ENCODE measurements around the gene ELF2. TPM values are rescaled to one million over a fixed set of nuclear protein-coding genes. Genes with fewer than 3 reads are reported as not detected.

Gene ELF2
- polyA plus RNA-seq, 3 donors = 14.0 to 34.3 (median 18.9) TPM

DNA sequence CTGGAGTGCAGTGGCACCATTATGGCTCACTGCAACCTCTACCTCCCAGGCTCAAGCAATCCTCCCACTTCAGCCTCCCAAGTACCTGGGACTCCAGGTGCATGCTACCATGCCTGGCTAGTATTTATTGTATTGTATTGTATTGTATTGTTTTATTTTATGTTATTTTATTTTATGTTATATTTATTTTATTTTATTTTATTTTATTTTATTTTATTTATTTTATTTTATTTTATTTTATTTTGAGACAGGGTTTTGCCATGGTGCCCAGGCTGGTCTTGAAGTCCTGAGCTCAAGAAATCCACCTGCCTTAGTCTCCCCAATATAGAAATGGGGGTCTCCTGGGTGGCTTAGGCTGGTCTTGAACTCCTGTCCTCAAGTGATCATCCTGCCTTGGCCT lies 42.6 kb downstream of the ELF2 start:
- H3K4me3 Mint-ChIP-seq = no peak overlapping the region
- TF ChIP-seq, protein P1, sequence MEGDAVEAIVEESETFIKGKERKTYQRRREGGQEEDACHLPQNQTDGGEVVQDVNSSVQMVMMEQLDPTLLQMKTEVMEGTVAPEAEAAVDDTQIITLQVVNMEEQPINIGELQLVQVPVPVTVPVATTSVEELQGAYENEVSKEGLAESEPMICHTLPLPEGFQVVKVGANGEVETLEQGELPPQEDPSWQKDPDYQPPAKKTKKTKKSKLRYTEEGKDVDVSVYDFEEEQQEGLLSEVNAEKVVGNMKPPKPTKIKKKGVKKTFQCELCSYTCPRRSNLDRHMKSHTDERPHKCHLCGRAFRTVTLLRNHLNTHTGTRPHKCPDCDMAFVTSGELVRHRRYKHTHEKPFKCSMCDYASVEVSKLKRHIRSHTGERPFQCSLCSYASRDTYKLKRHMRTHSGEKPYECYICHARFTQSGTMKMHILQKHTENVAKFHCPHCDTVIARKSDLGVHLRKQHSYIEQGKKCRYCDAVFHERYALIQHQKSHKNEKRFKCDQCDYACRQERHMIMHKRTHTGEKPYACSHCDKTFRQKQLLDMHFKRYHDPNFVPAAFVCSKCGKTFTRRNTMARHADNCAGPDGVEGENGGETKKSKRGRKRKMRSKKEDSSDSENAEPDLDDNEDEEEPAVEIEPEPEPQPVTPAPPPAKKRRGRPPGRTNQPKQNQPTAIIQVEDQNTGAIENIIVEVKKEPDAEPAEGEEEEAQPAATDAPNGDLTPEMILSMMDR (IDR thresholded peaks at IDR 0.05) = no peak

DNA sequence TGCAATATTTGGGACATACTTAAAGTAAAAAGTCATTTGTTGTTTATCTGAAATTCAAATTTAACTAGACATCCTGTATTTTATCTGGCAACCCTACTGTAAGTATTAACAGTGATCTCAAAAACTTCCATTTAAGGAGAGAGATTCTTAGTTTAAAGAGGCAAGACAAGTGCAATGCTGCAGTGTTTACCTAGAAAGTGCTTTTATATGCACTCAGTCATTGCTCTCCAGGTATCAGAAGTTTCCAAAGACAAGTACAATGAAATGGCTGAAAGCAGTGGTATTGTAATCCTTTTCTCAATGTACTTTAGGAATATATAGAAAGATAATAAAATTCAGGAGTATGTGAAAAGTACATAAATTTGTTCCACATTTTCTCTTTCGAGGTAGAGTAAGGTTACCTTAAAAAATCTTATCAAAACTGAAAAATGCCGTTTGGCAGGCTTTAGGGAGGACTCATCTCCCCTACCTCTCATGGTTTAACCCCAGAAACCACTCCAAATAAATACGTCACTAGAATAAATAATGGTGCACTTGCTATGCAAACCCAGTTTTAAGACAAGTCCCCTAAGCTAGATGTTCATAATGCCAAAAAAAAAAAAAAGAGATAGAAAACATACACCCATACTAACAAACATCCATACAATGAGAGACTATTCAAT lies 45.7 kb downstream of the ELF2 start:
- Histone ChIP-seq H3K4me1 (ENCODE audit: control insufficient read depth in 1 of 2, insufficient read depth in 2 of 2, low read length in 2 of 2) (no peaks in the 10 kb centered on the region), H3K9me3 (replicated peaks in 1 of 2; ENCODE audit: control insufficient read depth in 1 of 2, insufficient read depth in 1 of 2, low read length in 2 of 2) (no peaks in the 10 kb centered on the region), H3K27me3 (ENCODE audit: control insufficient read depth in 2 of 2, insufficient read depth in 2 of 2, low read length in 2 of 2) (no peaks in the 10 kb centered on the region), H3K4me2 (replicated peaks; ENCODE audit: extremely low read depth, low read length, poor library complexity, severe bottlenecking) (no peak overlapping the region), H4K20me1 (ENCODE audit: insufficient read depth, low read length) (peaks cover 54% of the 10 kb centered on the region), H3K27ac (ENCODE audit: low read depth in 1 of 2, low read length in 2 of 2) (no peak overlapping the region), H3K9ac (ENCODE audit: insufficient read depth, low read length, poor library complexity, severe bottlenecking) (no peak overlapping the region), H3K36me3 (replicated peaks in 1 of 2; ENCODE audit: control insufficient read depth in 1 of 2, insufficient read depth in 2 of 2, low read length in 2 of 2) (peaks cover 8 to 74% of the 10 kb centered on the region in 2 donors), H3K79me2 (ENCODE audit: insufficient read depth, low read length) (peaks cover 15% of the 10 kb centered on the region), H2AFZ (ENCODE audit: insufficient read depth, low read depth, low read length, poor library complexity, severe bottlenecking) (no peak overlapping the region), H3K4me3 (replicated peaks in 1 of 3; ENCODE audit: low read depth in 2 of 3, low read length in 3 of 3) (no peak overlapping the region)
- Mint-ChIP-seq H3K9me3 (peaks cover 0 to 2% (median 0%) of the 10 kb centered on the region in 7 donors), H3K4me1 (peaks cover 3% of the 10 kb centered on the region), H3K4me3 (no peak overlapping the region), H3K27ac (peak overlapping the region in 1 of 7 donors; percentile 15), H3K27me3 (ENCODE audit: low read depth in 3 of 3) (no peaks in the 10 kb centered on the region), H3K36me3 (peaks cover 37 to 55% of the 10 kb centered on the region in 2 donors)
- intact Hi-C loops (cut with micrococcal nuclease) = no loop called here
- no peak for DNase-seq
- WGBS (ENCODE audit: insufficient coverage) = no CpG with 5 or more reads among the region's 3 CpGs
- TF ChIP-seq, protein P1 (IDR thresholded peaks at IDR 0.05) = no peak

More for the DNA sequence above, 42.6 kb downstream of the ELF2 start:
- no peaks in the 10 kb centered on the region for H3K9me3 ChIP-seq (replicated peaks in 1 of 2; ENCODE audit: control insufficient read depth in 1 of 2, insufficient read depth in 1 of 2, low read length in 2 of 2)
- H3K4me3 ChIP-seq (replicated peaks in 1 of 3; ENCODE audit: low read depth in 2 of 3, low read length in 3 of 3) = no peak overlapping the region
- peaks cover 9 to 59% of the 10 kb centered on the region in 2 donors for H3K36me3 ChIP-seq (replicated peaks in 1 of 2; ENCODE audit: control insufficient read depth in 1 of 2, insufficient read depth in 2 of 2, low read length in 2 of 2)
- H3K4me1 ChIP-seq (ENCODE audit: control insufficient read depth in 1 of 2, insufficient read depth in 2 of 2, low read length in 2 of 2) = peaks cover 10 to 21% of the 10 kb centered on the region in 2 donors
- peaks cover 41% of the 10 kb centered on the region for H3K79me2 ChIP-seq (ENCODE audit: insufficient read depth, low read length)
- no peak overlapping the region for H3K27ac Mint-ChIP-seq
- H3K36me3 Mint-ChIP-seq = peaks cover 29 to 46% of the 10 kb centered on the region in 2 donors
- intact Hi-C loops (cut with micrococcal nuclease) = no loop called here
- H2AFZ ChIP-seq (ENCODE audit: insufficient read depth, low read depth, low read length, poor library complexity, severe bottlenecking) = no peak overlapping the region
- no peak overlapping the region for H3K9ac ChIP-seq (ENCODE audit: insufficient read depth, low read length, poor library complexity, severe bottlenecking)
- no peaks in the 10 kb centered on the region for H3K27me3 Mint-ChIP-seq (ENCODE audit: low read depth in 3 of 3)
- DNase-seq = no peak
- H4K20me1 ChIP-seq (ENCODE audit: insufficient read depth, low read length) = peaks cover 64% of the 10 kb centered on the region
- H3K27ac ChIP-seq (ENCODE audit: low read depth in 1 of 2, low read length in 2 of 2) = no peak overlapping the region
- no peak overlapping the region for H3K4me2 ChIP-seq (replicated peaks; ENCODE audit: extremely low read depth, low read length, poor library complexity, severe bottlenecking)
- no peaks in the 10 kb centered on the region for H3K27me3 ChIP-seq (ENCODE audit: control insufficient read depth in 2 of 2, insufficient read depth in 2 of 2, low read length in 2 of 2)
- H3K9me3 Mint-ChIP-seq = peaks cover 0 to 2% (median 0%) of the 10 kb centered on the region in 7 donors
- peaks cover 15% of the 10 kb centered on the region for H3K4me1 Mint-ChIP-seq
